Skeletal muscle satellite cell (primary cell): ENCODE measurements around the gene SPO11. TPM values are rescaled to one million over a fixed set of nuclear protein-coding genes. Genes with fewer than 3 reads are reported as not detected.

ENCODE experiments used
- H3K27me3 ChIP-seq: 2 replicates; pipeline ENCODE4 v1.7.0; 2013; ENCODE audit warnings: low read length; ENCODE audit not compliant: control insufficient read depth, insufficient read depth
- H3K36me3 ChIP-seq: 2 replicates; pipeline ENCODE4 v1.7.0; 2013; ENCODE audit warnings: mild to moderate bottlenecking, control low read depth, low read length; ENCODE audit not compliant: insufficient read depth
- H3K4me1 ChIP-seq: 2 replicates; pipeline ENCODE4 v1.7.0; 2013; ENCODE audit warnings: low read length; ENCODE audit not compliant: control insufficient read depth, insufficient read depth
- H3K4me2 ChIP-seq: 2 replicates; pipeline ENCODE4 v1.7.0; 2013; ENCODE audit warnings: mild to moderate bottlenecking, low read length
- H3K4me3 ChIP-seq: 2 replicates; pipeline ENCODE4 v1.7.0; 2013; ENCODE audit warnings: low read length
- H3K9ac ChIP-seq: 2 replicates; pipeline ENCODE4 v1.7.0; 2013; ENCODE audit warnings: mild to moderate bottlenecking, low read depth, low read length, moderate library complexity
- H3K9me3 ChIP-seq: replicated peaks from 2 replicates; pipeline ENCODE4 v1.7.0; 2013; ENCODE audit warnings: mild to moderate bottlenecking, control low read depth, low read length
- small RNA-seq: library from RNA; depleted of rRNA; stranded (forward); fragments of <200 nt; gene quantifications from one replicate; pipeline ENCODE3, GENCODE V24; 2012

The SPO11 gene

DNA sequence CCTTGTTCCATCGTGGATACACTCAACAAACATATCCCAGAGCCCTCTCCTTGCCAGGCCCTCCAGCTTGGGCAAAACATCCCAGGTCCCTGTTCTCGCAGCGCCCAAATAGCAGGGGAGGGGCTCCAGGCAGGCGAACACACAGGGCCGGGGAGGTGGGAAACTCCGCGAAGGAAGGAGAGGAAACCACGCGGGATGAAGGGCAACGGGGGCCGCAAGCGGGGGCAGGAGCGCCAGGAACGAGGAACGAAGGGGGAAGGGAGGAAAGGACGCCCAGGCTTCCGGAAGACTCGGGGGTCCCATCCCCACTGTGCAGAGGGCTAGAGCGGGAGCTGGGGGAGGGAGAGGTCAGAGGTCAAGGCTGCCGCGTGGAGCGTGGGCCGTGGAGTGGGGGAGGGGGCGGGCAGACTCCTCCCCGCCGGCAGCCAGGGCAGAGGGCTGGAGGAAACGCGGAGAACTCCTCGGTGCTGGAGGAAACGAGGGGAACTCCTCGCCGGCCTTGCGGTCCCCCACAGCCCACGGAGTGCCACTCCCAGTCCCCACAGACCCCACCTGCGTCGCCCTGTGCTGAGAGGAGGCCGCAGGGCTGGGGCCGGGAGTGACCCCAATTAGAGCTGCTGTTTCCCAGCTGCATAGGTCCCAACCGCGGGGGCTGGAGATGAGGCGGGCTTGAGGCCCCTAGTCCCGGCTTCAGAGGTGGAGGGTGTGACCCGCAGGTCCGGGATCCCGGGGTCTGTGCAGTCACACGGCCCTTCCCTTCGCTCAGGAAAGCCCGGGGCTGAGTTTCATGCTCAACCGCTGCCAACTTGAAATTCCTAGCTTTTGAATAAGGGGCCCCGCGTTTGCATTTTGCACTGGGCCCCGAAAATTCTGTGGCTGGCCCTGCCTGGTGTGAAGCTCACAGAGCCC is 60.3 kb downstream of the SPO11 start:
- Histone ChIP-seq H3K9me3 (no peaks in the 10 kb centered on the region), H3K4me1 (peaks cover 37% of the 10 kb centered on the region), H3K4me3 (peak overlapping the region; percentile 62), H3K9ac (peak overlapping the region; percentile 74), H3K4me2 (peak overlapping the region; percentile 88), H3K27me3 (no peaks in the 10 kb centered on the region), H3K36me3 (peaks cover 11% of the 10 kb centered on the region)

DNA sequence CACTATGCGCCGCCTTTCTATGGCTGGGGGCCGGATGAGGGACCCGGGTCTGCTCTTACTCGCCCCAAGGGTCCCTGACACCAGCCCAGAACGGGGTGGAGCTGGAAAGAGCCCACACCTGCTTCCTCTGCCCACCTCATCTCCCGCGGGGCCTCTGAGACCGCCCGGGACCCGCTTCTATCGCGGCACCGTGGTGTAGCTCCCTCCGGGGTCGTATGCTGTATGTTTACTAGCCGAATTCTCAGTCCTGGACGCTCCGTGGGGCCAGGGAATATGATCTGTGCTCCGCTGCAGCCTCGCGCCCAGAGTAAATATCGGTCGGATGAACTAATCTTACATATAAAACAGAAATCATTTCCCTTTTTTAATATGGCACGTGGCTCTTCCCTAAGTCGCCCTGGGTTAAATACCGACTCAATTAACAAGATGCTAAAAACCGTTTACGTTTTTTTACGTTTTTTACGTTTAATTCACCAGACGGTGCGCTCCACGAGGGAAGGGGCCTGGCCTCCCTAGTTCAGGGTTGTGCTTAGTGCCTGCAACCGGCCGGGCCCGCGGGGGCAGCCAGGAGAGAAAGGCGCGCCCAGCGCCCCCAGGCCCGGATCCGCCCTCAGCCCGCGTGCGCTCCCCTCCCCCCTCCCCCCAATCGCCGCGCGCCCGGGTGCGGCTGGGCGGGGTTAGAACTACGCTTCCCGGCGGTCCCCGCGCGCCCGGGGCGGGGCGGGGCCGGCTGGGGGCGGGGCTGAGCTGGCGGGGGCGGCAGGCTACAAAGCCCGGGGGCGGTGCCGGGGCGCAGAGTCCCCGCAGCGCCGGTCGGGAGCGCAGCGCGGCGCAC is 61.2 kb downstream of the SPO11 start, which contains the start of gene RBM38:
RBM38 (plus strand) TSS at position 793 of the 835 bp plus-strand sequence. CDS start 186 bp downstream, outside the sequence.
- Histone ChIP-seq H3K9ac (peak within 1 kb of the TSS; percentile 75), H3K4me1 (peaks cover 45% of the 10 kb centered on the region), H3K4me3 (peak within 1 kb of the TSS; percentile 86), H3K27me3 (no peaks in the 10 kb centered on the region), H3K4me2 (peak within 1 kb of the TSS; percentile 96), H3K9me3 (no peaks in the 10 kb centered on the region), H3K36me3 (peaks cover 11% of the 10 kb centered on the region)

DNA sequence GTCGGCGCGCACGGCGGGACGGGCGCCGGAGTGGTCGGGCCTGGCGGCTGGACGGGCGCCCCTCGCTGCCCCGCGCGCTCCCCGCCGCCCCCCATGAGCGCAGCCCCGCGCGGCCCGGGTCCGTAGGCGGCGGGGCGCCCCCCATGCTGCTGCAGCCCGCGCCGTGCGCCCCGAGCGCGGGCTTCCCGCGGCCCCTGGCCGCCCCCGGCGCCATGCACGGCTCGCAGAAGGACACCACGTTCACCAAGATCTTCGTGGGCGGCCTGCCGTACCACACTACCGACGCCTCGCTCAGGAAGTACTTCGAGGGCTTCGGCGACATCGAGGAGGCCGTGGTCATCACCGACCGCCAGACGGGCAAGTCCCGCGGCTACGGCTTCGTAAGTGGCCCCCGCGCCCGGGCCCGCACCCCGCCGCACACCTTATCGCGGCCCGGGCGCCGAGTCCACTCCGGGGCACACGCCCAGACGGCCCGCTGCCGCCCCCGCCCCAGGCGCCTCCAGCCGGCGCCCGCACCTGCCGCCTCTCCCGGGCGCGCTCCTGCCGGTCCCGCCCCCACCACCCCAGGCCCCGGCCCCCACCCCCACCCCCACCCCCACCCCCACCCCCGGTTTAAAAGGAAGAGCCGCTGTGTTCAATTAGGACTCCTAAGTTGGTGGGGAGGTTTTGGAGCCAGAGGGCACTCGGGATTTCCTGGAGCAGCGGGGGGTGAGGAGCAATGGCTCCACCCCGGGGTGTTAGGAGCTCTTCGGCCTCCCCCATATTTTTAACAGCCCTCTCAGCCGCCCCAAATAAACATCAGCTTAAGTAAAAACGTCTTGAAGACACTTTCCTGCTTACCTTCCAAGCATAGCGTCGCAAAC is 62.1 kb downstream of the SPO11 start:
- Histone ChIP-seq H3K4me3 (peak overlapping the region; percentile 86), H3K27me3 (no peaks in the 10 kb centered on the region), H3K4me1 (peaks cover 51% of the 10 kb centered on the region), H3K9ac (peak overlapping the region; percentile 75), H3K36me3 (peaks cover 15% of the 10 kb centered on the region), H3K9me3 (no peaks in the 10 kb centered on the region), H3K4me2 (peak overlapping the region; percentile 96)

DNA sequence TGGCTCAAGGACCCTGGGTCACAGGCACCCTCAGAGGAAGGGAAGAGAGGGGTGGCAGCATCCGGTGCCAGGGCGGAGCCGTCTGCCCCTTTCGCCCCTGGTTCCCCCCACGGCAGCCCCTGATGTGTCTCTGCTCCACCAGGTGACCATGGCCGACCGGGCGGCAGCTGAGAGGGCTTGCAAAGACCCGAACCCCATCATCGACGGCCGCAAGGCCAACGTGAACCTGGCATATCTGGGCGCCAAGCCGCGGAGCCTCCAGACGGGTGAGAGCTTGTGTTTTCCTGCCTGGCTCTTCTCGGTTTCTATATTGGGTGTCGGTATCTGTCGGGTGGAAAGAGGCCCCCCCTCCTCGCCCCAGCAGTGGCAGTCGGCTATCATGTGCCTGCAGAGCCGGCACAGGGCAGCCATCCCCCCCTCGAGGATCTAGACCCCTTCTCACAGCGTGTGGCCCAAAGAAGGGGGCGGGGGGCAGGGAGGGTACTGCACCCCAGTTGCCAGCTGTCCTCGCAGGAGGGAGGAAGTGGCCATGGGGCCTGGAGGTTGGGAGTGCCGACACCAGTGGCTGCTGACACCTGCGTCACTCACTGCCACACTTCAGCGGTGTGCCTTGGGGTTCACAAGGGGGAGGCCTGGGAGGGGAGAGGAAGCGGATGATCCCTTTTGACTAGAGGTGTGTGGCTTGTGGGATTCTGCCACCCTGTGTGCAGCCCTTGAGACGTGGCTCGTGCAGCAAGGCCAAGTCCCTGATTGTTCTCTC is 63.1 kb downstream of the SPO11 start:
- H3K9me3 ChIP-seq: no peaks in the 10 kb centered on the region
- H3K27me3 ChIP-seq: no peaks in the 10 kb centered on the region
- H3K4me1 ChIP-seq: peaks cover 55% of the 10 kb centered on the region
- peak overlapping the region; percentile 73 for H3K9ac ChIP-seq
- H3K36me3 ChIP-seq: peaks cover 24% of the 10 kb centered on the region
- H3K4me2 ChIP-seq: peak overlapping the region; percentile 96
- H3K4me3 ChIP-seq: peak overlapping the region; percentile 72

Small RNA genes lying within 50 kb of the gene (small RNA-seq; reads per million reads assigned to genes)
- not detected for gene MIR4325
- not detected for gene RF00019
- not detected for gene RPL39P39
